CD4-positive, alpha-beta T cell treated with Interleukin-15 for 1 hour (primary cell): ENCODE measurements around the gene ZNF496.

ENCODE experiments used
- DNase-seq: peaks from one replicate; pipeline ENCODE4 v3.0.0-alpha.2; 2020

ZNF496 gene

DNA sequence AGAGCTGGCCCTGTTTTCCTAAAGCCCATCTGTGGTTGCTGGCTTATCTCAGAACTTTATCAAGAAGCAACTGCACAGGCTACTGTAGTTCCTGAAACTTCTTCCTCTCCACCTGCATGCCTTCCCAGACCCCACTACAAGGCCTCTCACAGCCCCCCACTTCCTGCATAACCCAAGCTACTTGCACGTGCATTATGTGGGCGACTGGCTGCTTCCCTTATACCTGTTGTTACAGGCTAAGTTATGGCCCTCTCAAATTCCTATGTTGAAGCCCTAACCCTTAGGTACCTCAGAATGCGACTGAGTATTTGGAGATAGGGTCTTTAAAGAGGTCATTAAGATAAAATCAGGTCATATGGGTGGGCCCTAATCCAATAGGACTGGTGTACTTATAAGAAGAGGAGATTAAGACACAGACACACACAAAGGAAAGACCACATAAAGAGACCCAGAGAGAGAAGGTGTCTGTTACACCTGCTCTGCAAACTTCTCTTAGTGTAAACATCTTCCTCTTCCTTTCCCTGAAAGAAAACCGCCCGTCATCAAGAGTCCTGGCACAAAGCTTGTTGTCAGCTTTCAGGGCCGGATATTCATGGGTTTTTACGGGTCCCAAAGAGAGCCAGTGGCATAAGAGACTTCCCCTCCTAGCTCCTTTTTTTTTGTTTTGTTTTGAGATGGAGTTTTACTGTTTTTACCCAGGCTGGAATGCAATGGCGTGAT, 5.1 kb downstream of the ZNF496 start:
- DNase-seq: no peak

GRCh38 chr1:247324923-247325322, 6.7 kb downstream of the ZNF496 start:
- no peak for DNase-seq

DNA sequence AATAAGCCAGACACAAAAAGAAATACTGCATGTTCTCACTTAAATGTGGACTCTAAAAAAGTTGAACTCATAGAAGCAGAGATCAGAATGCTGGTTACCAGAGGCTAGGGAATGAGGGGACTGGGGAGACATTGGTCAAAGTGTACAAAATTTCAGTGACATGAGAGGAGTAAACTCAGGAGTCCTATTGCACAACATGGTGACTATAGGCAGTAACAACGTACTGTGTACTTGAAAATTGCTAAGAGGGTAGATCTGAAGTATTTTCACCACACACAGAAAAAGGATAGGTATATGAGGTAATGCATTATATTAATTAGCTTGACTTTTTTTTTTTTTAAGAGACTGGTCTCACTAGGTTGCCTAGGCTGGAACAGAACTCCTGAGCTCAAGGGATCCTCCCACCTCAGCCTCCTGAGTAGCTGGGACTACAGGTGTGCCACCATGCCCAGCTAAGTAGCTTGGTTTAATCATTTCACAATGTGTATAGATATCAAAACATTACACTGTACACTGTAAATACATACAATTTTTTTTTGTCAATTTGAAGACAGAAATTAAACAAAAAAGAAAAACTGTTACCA, 7.4 kb downstream of the ZNF496 start:
- DNase-seq: no peak

DNA sequence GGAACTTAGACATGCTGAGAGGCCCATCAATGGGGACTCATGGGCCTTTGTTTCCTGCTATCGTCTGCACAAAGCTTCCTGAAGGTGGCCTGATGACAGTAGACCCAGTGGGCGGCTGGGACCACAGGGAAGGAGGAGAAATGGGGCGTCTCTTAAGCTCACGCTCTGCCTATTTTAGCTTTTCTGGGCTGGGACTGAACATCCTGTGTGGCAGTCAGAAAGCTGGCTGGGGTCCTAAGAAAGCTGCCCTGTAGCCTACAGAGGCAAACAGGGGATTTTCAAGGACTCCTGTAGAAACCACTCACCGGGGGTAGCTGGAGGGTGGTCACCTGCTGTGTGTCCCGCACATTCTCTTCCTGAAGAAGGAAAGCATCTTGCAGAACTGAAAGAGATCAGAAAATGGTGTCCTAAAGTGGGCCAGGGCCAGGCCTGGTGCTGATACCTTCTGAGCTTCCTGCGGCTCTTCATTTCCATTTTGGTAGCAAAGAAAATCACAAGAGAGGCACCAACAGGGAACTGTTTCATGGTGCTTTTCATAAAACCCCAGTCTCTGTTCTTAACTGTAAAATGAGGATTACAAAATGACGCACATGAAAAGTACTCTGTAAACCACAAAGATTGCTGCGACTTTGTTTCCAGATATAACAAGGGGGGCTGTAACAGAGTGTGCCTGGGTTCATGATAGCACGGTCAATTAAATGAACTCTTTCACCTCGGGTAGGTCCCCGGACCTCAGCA, 8.6 kb downstream of the ZNF496 start:
- no peak for DNase-seq

GRCh38 chr1:247322442-247322841, 9.2 kb downstream of the ZNF496 start:
- no peak for DNase-seq

DNA sequence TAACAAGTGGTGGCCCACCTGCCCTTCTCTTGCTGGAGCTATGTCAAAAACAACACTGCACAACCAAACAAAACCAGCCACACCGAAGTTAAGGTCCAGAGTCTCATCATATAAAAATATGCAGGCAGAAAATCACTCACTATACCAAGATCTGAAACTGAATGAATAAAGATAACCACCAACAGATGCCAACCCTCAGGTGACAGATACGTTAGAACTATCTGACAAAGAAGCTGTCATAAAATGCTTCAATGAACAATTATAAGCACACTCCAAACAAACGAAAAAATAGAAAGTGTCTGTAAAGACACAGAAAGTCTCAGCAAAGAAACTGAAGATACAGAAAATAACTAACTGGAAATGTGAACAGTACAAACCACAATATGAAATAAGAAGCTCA, 14.0 kb downstream of the ZNF496 start:
- no peak for DNase-seq

DNA sequence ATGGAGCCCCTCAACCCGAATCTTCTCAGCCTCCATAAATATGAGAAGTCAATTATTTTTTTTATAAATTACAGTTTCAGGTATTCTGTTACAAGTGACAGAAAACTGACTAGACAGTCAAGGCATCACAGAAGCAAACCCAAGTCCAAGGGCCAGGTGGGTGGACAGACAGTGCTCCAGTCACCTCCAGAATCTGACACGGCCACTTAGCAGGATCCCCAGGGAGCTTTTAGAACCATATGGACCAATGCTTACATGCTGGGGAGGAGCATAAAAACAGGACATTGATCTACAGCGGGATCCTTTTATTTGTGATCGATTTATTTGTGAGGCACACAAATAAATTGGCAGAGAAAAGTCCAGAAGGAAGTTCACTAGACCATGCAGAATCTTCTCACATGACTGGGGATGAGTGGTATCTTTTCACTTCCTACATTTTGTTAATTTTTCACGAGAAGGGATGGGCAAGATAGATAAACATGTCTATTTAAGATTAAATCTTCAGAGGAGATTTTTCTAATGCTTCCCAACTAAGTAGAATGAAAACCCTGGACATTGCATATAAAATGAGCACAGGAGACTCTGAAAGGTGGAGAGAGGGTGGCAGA, 15.0 kb downstream of the ZNF496 start:
- no peak for DNase-seq

DNA sequence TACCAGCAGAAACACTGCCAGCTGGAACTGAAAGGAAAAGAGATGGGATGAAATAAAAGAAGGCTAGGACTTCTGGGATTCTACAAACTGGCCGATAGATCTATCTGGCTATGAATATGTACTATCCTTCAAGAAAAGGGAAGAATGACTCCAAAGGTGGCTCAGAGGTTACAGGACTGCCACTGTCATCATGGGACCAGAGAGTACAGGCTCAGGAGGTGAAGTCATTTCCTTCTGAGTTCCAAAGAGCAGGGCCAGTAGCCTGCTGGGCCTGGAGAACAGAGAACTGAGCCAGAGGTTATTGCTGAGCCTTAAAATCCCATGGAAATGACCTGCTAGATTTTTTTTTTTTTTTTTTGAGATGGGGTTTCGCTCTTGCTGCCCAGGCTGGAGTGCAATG, 27.6 kb downstream of the ZNF496 start:
- no peak for DNase-seq

- no peak for DNase-seq
Measured at GRCh38 chr1:247303216-247303615, 28.5 kb downstream of the ZNF496 start.

DNA sequence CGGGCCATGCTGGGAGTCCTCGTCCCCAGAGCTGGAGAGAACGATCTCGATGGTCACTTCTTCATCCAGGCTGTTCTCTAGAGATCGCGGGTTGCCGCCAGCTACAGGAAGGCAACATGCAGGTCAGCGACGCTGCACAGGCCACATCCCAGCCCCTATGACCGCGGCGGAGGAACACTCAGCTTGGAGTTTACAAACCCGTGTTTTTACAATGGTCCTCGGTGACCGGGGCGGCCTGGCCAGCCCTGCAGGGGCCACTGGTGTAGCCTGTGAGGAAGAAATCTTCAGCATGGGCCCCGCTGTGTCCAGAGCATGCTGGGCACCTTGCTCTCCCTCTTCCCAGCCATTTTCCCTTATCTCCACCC, 30.5 kb downstream of the ZNF496 start:
- no peak for DNase-seq

DNA sequence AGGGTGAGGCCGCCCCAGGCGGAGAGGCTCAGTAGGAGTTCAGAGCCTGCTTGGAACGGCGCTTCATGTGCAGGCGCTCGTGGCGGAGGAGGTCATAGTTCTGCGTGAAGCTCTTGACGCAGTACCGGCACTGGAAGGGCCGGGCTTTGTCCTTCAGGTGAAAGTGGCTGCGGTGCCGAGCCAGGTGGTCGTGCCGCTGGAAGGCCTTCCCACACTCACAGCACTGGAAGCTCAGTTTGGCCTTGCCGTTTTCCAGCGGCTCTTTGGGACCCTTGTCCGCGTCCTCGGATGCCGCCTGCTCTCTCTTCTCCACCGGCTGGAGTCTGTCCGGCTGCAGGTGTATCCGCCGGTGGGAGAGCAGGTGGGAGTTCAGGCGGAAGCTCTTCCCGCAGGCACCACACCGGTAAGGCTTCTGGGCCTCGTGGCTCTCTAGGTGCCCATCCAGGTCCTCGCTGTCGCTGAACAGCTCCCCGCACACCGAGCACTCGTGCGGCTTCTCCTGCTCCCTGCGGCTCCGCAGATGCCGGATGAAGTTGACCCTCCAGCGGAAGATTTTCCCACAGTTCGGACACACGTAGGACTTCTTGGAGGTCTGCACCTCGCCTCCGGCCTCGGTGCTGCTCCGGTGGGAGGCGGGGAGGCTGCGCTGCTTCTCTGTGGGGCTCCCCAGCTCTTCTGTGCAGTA, 31.0 kb downstream of the ZNF496 start:
- no peak for DNase-seq

- no peak for DNase-seq
Measured at GRCh38 chr1:247299723-247300381, 31.8 kb downstream of the ZNF496 start.

DNA sequence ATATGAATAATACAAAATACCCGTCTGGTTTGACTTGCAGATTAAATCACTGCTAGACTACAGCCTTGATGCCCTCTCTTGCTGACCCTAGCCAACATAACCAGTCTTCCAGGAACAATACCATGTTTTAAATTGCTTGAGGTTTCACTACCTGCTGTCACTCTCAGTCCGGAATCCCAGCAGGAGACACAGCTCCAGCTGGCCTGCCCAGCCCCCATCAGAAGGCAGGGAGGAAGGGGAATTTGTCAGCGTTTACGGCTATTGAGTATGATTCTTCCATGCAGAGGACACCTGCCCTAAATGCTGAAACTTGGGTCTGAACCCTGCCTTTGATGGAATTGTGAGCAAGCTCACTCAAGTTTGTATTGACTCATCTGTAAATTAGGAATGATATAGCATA, 33.0 kb downstream of the ZNF496 start:
- no peak for DNase-seq

- DNase-seq: no peak
Measured at GRCh38 chr1:247298124-247298481, 33.6 kb downstream of the ZNF496 start.

- no peak for DNase-seq
Measured at GRCh38 chr1:247297263-247298123, 34.2 kb downstream of the ZNF496 start.

- DNase-seq: no peak
Measured at GRCh38 chr1:247296599-247297180, 35.0 kb downstream of the ZNF496 start.

GRCh38 chr1:247295746-247296145, 35.9 kb downstream of the ZNF496 start:
- DNase-seq: no peak

GRCh38 chr1:247295274-247295684, 36.4 kb downstream of the ZNF496 start:
- no peak for DNase-seq

DNA sequence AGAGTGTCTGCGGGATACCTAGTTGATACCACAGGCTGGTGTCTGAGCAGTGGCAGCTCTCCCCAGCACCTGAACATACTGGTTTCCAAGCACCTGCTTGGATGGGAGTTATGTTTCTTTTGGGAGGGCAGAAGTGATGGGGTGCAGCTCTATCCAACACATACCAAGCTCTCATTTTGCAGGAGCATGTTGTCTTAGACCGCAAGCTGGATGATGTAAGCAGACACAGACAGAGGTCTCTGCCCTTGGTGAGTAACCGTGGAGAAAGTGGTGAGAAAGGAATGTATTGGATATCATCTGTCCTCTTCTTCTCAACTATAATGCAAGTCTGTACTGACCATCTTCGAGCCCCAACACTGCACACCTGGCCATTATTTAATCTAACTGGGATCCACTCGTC, 37.4 kb downstream of the ZNF496 start:
- no peak for DNase-seq

- no peak for DNase-seq
Measured at GRCh38 chr1:247293047-247293446, 38.6 kb downstream of the ZNF496 start.

DNA sequence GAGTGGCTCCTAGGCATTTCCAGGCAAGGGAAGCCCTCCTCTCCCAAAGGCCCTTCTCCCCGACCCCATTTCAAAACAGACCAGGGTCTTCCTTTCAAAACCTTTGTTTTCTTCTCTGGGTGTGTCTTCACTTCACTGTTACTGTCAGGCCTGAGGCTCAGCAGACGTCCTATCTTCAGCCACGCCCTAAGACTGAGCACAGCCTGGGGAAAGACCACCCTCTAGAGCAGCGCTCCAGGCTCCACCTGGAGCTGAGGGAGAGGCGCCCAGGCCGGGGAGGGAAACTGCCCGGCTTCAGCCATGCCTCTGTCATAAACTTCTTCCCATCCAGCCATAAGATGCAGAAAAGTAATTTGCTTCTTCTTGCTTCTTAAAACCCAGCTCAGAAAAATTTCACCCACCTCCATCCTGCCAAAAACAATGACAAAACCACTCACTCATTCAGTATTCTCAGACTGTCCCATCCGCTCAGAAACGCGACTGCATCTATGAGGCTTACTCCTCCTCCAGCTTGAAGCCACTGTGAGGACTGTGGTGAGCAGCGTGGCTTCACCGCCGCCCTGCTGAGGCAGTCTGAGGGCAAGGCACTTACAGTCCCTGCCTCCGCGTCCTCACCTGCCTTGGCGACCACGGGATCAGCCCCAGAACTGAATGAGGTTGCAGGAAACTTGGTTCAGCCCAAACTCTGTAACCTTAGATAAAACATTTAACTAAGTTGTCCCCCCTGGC, 39.7 kb downstream of the ZNF496 start:
- DNase-seq: no peak
